Hypothalamus (tissue), 51 donors: Measurements from ENCODE around the gene EN2.

ENCODE experiments used
- DNase-seq, 51 donors: peaks; one replicate each; lab custom pipeline; 2025; lab: John Stamatoyannopoulos, UW

The EN2 gene

GRCh38 chr7:155483245-155483644 lies 25.3 kb downstream of the EN2 start:
- DNase-seq, result no peak

DNA sequence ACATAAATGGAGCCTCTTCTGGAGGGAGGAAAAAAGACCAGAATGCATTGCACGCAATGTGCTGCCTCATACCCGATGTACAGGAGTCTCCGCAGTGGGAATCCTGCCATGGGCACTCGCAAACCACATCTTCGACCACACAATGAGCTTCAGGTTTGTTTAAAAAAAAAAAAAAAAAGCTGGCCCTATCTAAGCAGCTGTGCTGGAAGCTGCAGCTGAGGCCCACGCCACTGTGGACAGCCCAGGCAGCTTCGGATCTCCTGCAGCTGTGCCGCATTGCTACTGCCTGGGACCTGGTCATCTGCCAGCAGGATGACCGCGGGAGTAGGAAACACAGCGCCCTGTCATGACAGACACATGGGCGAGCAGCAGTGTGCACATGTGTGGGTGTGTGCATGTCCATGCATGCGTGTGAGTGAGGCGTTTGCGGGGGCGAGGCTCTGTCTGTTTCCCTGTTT lies 26.0 kb downstream of the EN2 start:
- peak in 3 of 51 donors; percentile 5 to 16 (median 15) for DNase-seq

DNA sequence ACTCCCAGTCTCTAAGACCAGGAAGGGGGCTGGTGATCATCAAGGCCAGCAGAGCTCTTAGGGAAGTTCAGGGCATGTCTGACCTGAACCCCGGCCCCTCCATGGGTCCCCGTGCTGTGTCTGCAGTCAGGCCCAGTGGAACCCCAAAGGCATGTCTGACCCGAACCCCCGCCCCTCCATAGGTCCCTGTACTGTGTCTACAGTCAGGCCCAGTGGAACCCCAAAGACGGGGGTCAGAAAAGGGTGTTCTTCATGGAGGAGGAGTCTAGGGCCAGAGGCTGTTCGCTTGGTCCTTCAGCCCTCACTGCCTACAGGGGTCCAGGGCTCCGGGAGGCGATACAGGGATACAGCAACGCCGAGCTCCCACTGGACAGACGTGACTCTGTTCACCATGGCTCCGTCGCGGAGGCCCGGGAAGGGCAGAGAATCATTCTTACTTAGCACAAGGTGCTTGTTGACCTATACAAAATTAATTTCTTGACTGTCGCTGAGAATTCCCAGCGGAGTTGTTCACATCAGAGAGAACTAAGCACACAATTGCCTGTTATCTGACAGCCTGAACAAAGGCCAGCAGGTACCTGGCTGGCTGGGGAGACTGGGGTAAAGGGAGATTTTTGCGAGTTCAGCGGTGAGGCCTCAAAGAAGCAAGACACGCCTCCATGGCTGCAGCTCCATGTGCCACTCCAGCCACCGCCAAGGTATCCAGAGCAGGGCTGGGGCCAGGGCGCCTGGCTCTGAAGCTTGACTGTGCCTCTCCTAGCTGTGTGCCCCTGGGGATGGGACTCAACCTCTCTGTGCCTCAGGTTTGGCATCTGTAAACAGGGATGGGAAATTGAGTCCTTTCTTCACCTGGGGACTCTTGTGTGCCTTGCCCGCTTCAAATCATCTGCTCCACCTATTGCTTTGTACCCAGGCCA lies 26.8 kb downstream of the EN2 start:
- DNase-seq, result no peak

DNA sequence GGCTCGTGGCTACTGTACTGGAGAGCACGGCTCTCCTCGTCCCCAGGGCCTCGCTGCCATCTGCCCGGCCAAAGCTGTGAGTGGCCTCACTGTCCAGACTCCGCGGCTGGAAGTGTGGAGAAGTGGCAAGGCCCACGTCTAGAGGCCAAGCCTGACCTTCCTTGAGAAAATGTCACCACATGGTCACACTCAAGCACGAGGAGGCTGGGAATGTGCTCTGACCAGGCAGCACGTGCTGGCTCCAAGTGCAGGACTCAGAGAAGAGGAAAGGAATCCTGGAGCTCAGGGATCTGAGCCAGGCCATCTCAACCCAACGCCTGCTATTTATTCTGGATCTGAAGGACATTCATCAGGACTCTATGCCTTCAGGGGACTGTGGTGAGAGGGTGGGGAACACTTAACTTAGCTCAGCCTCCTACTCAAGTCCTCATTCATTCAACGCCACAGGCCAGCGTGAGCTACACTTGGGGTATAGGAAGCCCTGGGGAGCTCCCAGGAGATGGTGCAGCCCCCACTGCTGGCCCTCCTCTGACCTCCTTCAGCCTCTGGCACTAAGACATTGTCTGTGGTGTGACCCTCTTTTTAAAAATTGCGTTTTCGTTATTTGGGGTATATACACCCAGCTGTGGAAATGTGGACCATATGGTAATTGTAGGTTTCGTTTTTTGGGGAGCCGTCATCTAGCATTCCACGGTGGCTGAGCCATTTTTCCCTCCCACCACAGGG lies 29.0 kb downstream of the EN2 start:
- DNase-seq, result no peak

- DNase-seq, result no peak
Observed at GRCh38 chr7:155487509-155488482, 29.9 kb downstream of the EN2 start.

- no peak for DNase-seq
Observed at GRCh38 chr7:155488483-155489127, 30.7 kb downstream of the EN2 start.

- no peak for DNase-seq
Observed at GRCh38 chr7:155489158-155489840, 31.4 kb downstream of the EN2 start.

- no peak for DNase-seq
Observed at GRCh38 chr7:155489862-155490696, 32.1 kb downstream of the EN2 start.

DNA sequence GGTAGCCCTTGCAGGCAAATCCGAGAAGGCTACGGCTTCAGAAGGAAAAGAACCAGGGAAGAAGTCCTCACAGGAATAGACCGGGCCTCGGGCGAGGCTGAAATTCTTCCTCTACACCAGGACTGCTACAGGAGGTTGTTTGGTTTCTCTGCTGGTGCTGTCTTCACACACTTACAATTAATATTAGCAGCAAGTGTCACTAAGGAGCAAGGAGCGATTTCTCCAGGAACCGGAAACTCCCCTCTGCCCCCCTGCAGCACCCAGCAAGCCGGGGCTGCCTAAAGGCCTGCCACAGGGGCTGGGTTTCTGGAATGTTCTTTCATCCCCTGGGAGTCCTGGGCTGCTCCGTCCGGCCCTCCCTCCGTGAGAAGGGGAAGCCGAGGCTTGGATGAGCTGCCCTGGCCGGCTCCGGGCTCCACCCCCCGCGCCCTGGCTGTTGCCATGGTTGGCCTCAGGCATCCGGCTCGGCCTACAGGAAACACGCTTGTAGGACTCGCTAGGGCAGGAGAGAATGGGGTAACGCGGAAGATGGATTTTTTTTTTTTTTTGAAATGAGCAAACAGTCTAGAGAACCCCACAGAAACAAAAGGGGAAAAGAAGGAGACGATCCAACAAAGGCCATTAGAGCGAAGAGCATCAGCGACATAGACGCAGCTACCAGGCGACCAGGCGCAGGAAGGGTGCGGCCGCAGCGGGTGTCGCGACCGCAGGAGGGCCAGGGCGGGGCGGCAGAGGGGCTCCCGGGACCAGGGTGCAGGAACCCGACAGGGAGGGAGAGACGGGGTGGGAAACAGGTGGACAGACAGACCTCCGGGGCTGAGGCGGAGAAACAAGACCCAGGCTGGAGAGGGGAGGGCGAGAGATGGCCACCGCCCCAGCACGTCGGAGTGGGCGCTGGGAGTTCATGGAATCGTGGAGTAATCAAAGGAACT lies 33.0 kb downstream of the EN2 start:
- peak in 13 of 51 donors; percentile 9 to 32 (median 13) for DNase-seq

DNA sequence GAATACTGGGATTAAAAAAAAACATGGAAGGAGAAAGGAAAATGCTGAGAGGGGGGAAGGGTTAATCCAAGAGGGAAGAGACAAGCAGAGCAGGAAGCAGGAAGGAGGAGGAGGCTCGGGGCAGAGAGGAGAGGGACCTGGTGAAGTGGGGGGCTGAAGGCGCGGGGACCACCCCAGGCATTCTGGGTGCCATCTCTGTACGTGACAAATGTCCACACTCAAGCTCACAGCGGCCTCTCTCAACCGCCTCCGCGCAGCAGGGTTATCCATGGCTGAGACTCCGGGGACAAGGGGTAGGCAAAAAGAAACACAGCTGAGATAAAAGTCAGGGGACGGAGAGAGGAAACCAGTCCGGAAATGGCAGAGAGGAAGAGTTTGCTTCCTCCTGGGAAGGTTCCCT lies 33.9 kb downstream of the EN2 start:
- DNase-seq, result no peak

GRCh38 chr7:155493744-155494538 lies 36.0 kb downstream of the EN2 start:
- no peak for DNase-seq

- DNase-seq, result no peak
Observed at GRCh38 chr7:155494551-155494950, 36.6 kb downstream of the EN2 start.

- DNase-seq, result no peak
Observed at GRCh38 chr7:155495440-155496248, 37.7 kb downstream of the EN2 start.

DNA sequence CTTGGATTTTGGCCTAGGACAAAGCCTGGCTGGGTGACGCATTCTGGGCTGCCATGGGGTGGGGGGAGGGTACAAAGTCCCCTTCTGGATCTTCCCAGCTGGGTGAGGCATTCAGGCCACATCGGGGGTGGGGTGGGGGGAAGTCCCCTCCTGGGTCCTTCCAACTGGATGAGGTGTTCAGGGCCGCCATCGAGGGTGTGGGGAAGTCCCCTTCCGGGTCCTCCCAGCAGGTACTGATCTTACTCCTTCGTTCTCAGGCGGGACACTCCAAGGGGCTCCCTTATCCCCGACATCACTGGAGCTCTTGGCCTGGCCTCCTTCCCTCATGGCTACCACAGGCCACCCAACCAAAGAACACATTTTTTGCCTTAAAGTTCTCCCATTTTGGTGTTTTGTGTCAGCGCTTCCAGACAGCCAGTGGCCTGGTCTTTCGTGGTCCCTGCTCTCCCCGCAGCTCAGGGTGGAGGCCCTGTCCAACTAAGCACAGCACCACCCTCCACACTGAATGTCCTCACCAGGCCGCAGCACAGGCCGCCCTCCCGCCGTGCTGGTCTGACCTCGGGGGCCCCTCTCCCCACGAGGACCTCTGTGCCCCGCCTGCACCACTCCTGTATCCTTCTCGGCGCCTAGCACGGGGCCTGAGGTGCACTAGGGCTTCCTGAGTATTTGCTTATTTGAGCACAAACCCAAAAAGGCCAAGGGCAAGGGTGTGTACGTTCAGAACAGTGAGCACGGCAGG lies 38.5 kb downstream of the EN2 start:
- no peak for DNase-seq
